Right lobe of liver (tissue), 6 donors: ENCODE results near the gene PDCD2L. TPM values are rescaled to one million over a fixed set of nuclear protein-coding genes. Genes with fewer than 3 reads are reported as not detected.

Experiments
- ATAC-seq, 4 donors: fragments of 200-7000 bp; cut with Tn5 transposase; one replicate each; pipeline ENCODE4 v1.9.1; 2020; ENCODE audit warnings: mild to moderate bottlenecking in 4 of 4, moderate library complexity in 4 of 4
- DNase-seq, 3 donors: peaks; one replicate each; pipeline ENCODE4 v3.0.0-alpha.2; 2020
- H3K27ac ChIP-seq, 3 donors: fragments of 200-600 bp; one replicate each; pipeline ENCODE4 v1.8.0; 2022
- H3K27me3 ChIP-seq, 2 donors: fragments of 200-600 bp; one replicate each; pipeline ENCODE4 v1.8.0; 2022
- H3K36me3 ChIP-seq, 4 donors: fragments of 200-600 bp; sonication (generic) in 1 of 4; one replicate each; pipeline versions ENCODE4 v1.5.1 to v1.8.0; 2017 to 2022; ENCODE audit warnings: control low read depth in 1 of 4
- H3K4me1 ChIP-seq, 4 donors: fragments of 200-600 bp; sonication (generic) in 1 of 4; one replicate each; pipeline versions ENCODE4 v1.5.1 to v1.8.0; 2017 to 2022; ENCODE audit warnings: control low read depth in 1 of 4
- H3K4me3 ChIP-seq, 3 donors: fragments of 200-600 bp; one replicate each; pipeline ENCODE4 v1.8.0; 2022
- H3K9me3 ChIP-seq, 4 donors: fragments of 200-600 bp; sonication (generic) in 1 of 4; one replicate each; pipeline versions ENCODE4 v1.5.1 to v1.8.0; 2017 to 2022; ENCODE audit warnings: control low read depth in 1 of 4
- CTCF ChIP-seq, 4 donors: fragments of 200-600 bp in 3 of 4; fragments of 450-650 bp in 1 of 4; IDR thresholded peaks; one replicate each; pipeline versions ENCODE4 v1.5.1 to v1.8.0; 2016 to 2022; ENCODE audit warnings: antibody characterized with exemption in 4 of 4, mild to moderate bottlenecking in 2 of 4
- POLR2A ChIP-seq: fragments of 450-650 bp; IDR thresholded peaks from one replicate; pipeline ENCODE4 v1.6.1; 2017; ENCODE audit warnings: antibody characterized with exemption, mild to moderate bottlenecking
- WGBS: methylation state at CpG from one replicate; pipeline ENCODE4 v1.1.6; 2018; ENCODE audit warnings: low coverage, low lambda C conversion rate; ENCODE audit not compliant: insufficient coverage; ENCODE audit errors: missing lambda C conversion rate; 5-methylcytosine and 5-hydroxymethylcytosine counted together
- intact Hi-C, 2 donors: fragments of 100-400 bp; cut with DNase I; formaldehyde crosslinking; loops; one replicate each; pipeline versions ENCODE4 v1.11.2 to v1.14.1; 2022
- total RNA-seq, 6 experiments: library from RNA; depleted of rRNA in 2 of 6; stranded (reverse); fragments of >200 nt in 2 of 6; fragmentation: NEBNext Ultra II Directional in 3 of 6; extraction: Animal tissue kit (Norgen Biotek cat#: 25700) in 3 of 6; gene quantifications; one replicate each; pipeline versions ENCODE4 v1.1.0 to v1.2.4, GENCODE V29; 2016 to 2023
- donor health status: DM: no; HTN: yes; CAD: no.
- donor health status: DM: no; HTN: no; CAD: no.
- donor health status: DM: no; HTN: no; CAD: no.
- donor health status: DM: no; HTN: yes; CAD: no.
- donor health status: DM: no; HTN: yes; CAD: no.

Gene PDCD2L
- total RNA-seq, 6 experiments from 2014 or later = 3.0 to 13.4 (median 4.5) TPM

- WGBS = 75% methylated on average over 2 of the region's 4 CpGs
- Histone ChIP-seq H3K4me1 (no peaks in the 10 kb centered on the region), H3K27ac (no peak overlapping the region), H3K4me3 (no peak overlapping the region), H3K27me3 (no peaks in the 10 kb centered on the region), H3K9me3 (no peaks in the 10 kb centered on the region), H3K36me3 (peaks cover 0 to 33% (median 11%) of the 10 kb centered on the region in 4 donors)
- intact Hi-C loops = no loop called here
- DNase-seq (no peak), ATAC-seq (no peak)
- TF ChIP-seq POLR2A = no peak
- TF ChIP-seq CTCF (IDR thresholded peaks at IDR 0.05) = no peak
These were observed 70.2 kb downstream of the PDCD2L start for GRCh38 chr19:34474233-34474989.

- DNase-seq (no peak), ATAC-seq (no peak)
- no peaks in the 10 kb centered on the region for H3K27me3 ChIP-seq
- WGBS = 62% methylated on average over 8 of the region's 9 CpGs
- no peak for TF ChIP-seq CTCF (IDR thresholded peaks at IDR 0.05)
- H3K36me3 ChIP-seq = peaks cover 0 to 24% (median 7%) of the 10 kb centered on the region in 4 donors
- H3K4me1 ChIP-seq = no peaks in the 10 kb centered on the region
- H3K9me3 ChIP-seq = no peaks in the 10 kb centered on the region
- intact Hi-C loops = no loop called here
- no peak overlapping the region for H3K27ac ChIP-seq
- H3K4me3 ChIP-seq = no peak overlapping the region
These were observed 71.1 kb downstream of the PDCD2L start for GRCh38 chr19:34475026-34475974.

Other genes starting within 250 kb of the PDCD2L start
- gene LSM14A, start 231.9 kb upstream of the PDCD2L start, total RNA-seq = 10 to 100 TPM; 32.1 to 61.9 (median 50.4) TPM
- 10 to 100 TPM in 2 of 6 experiments, 1 to 10 TPM in 4; 8.1 to 19.4 (median 9.5) TPM for gene GARRE1, start 149.8 kb upstream of the PDCD2L start, total RNA-seq
- gene GPI, start 39.2 kb upstream of the PDCD2L start, total RNA-seq = 100 to 1,000 TPM; 163 to 364 (median 256) TPM
- gene UBA2, start 24.0 kb downstream of the PDCD2L start, total RNA-seq = 10 to 100 TPM; 16.8 to 33.0 (median 25.2) TPM
- 1 to 10 TPM in 4 of 6 experiments, under 1 TPM in 2; 0.19 to 1.8 (median 1.3) TPM for gene WTIP, start 77.4 kb downstream of the PDCD2L start, total RNA-seq